ENCODE measurements around the gene ACTRT2.

Gene ACTRT2

GRCh38 chr1:3060127-3060526, 38.9 kb downstream of the ACTRT2 start:
- no peak for DNase-seq

- DNase-seq: no peak
These were observed 39.6 kb downstream of the ACTRT2 start for GRCh38 chr1:3060601-3061551.

GRCh38 chr1:3061566-3061965, 40.3 kb downstream of the ACTRT2 start:
- no peak for DNase-seq

- no peak for DNase-seq
These were observed 40.8 kb downstream of the ACTRT2 start for GRCh38 chr1:3061981-3062615.

GRCh38 chr1:3062616-3063378, 41.5 kb downstream of the ACTRT2 start:
- no peak for DNase-seq

- DNase-seq: no peak
These were observed 42.4 kb downstream of the ACTRT2 start for GRCh38 chr1:3063379-3064295.

GRCh38 chr1:3064296-3064850, 43.1 kb downstream of the ACTRT2 start:
- DNase-seq: no peak

GRCh38 chr1:3064901-3065300, 43.6 kb downstream of the ACTRT2 start:
- DNase-seq: no peak

- no peak for DNase-seq
These were observed 44.1 kb downstream of the ACTRT2 start for GRCh38 chr1:3065396-3065795.

GRCh38 chr1:3065797-3066196, 44.5 kb downstream of the ACTRT2 start:
- DNase-seq: no peak

- no peak for DNase-seq
These were observed 45.0 kb downstream of the ACTRT2 start for GRCh38 chr1:3066250-3066711.

GRCh38 chr1:3066826-3067225, 45.6 kb downstream of the ACTRT2 start:
- DNase-seq: no peak

GRCh38 chr1:3067301-3067670, 46.0 kb downstream of the ACTRT2 start:
- no peak for DNase-seq

- DNase-seq: no peak
These were observed 46.6 kb downstream of the ACTRT2 start for GRCh38 chr1:3067671-3068563.

GRCh38 chr1:3068564-3069431, 47.5 kb downstream of the ACTRT2 start, which contains the start of gene PRDM16:
Gene PRDM16 (plus strand): TSS chr1:3069203. CDS start chr1:3069260, 57 bp downstream.
- no peak for DNase-seq

- no peak for DNase-seq
These were observed 48.4 kb downstream of the ACTRT2 start for GRCh38 chr1:3069491-3070308.

GRCh38 chr1:3070309-3070643, 49.0 kb downstream of the ACTRT2 start:
- DNase-seq: no peak

- no peak for DNase-seq
These were observed 49.6 kb downstream of the ACTRT2 start for GRCh38 chr1:3070644-3071564.

Measured in SHP77 treated with DMSO at 0.1 percent for 48 hours (cell line).